ENCODE results near the gene RCE1. TPM values are rescaled to one million over a fixed set of nuclear protein-coding genes. Genes with fewer than 3 reads are reported as not detected.

The RCE1 gene
- total and polyA plus RNA-seq, 2 donors (not counting 3 experiments of a cell fraction or from before 2014, with no cell fraction given), result 26.9 to 47.4 TPM

DNA sequence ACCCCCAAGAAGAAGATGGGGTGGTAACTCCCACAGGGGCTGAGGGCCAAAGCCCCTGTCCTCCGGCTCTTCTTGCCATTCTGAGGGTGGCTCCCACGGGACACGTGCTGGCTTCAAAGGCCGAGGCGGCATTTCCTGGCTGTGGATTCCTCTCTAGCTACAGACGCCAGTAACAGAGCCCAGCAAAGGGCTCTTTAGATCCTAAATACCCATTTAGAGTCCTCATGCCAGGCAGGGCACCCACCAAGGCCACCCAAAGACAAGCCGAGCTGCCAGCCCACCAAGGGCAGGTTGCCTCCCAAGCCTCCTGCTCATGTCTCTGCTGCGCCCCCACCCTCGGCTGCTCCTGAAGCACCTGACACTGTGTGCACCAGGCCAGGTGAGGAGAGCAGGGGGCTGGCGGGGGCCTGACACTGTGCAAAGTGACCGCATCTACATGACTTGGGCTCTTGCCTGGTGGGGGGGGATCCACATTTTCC is 19.4 kb downstream of the RCE1 start:
- CTCF ChIA-PET, result no interaction called here
- no peak overlapping the region for H3K27ac ChIP-seq (ENCODE audit: insufficient read depth, low read depth, low read length)
- H3K27me3 ChIP-seq (ENCODE audit: control insufficient read depth in 2 of 2, insufficient read depth in 2 of 2, low read length in 2 of 2), result no peaks in the 10 kb centered on the region
- H2AFZ ChIP-seq (ENCODE audit: low read depth, low read length), result no peak overlapping the region
- no peak overlapping the region for H3K9ac ChIP-seq (replicated peaks; ENCODE audit: extremely low read depth, insufficient read depth, low read length)
- no peaks in the 10 kb centered on the region for H4K20me1 ChIP-seq (replicated peaks; ENCODE audit: control insufficient read depth, extremely low read depth, insufficient read depth, low read length)
- H3K4me1 ChIP-seq (ENCODE audit: control insufficient read depth, extremely low read depth, insufficient read depth, low read length), result no peaks in the 10 kb centered on the region
- H3K79me2 ChIP-seq (ENCODE audit: control insufficient read depth, insufficient read depth, low read length), result peaks cover 9% of the 10 kb centered on the region
- no peaks in the 10 kb centered on the region for H3K36me3 ChIP-seq (ENCODE audit: control insufficient read depth in 2 of 2, extremely low read depth in 1 of 2, insufficient read depth in 2 of 2, low read length in 2 of 2)
- POLR2A ChIA-PET, result no interaction called here
- intact Hi-C loops (cut with micrococcal nuclease) (no loop called here), dilution Hi-C loops (cut with MboI; ENCODE audit: extremely low pct_ligation_motif_present, low sequenced_read_pairs) (no loop called here)
- no peaks in the 10 kb centered on the region for H3K9me1 ChIP-seq (replicated peaks; ENCODE audit: control insufficient read depth, extremely low read depth, insufficient read depth, low read length)
- no peak overlapping the region for H3K4me2 ChIP-seq (ENCODE audit: insufficient read depth, low read length)
- no peak overlapping the region for H3K4me3 ChIP-seq (replicated peaks in 1 of 3; ENCODE audit: insufficient read depth in 1 of 3, low read depth in 1 of 3, low read length in 3 of 3)
- DNase-seq (ENCODE audit: low read depth, low spot score) (no peak), FAIRE-seq (no peak)
- BruUV-seq (replicated peaks), result no TSS peak
- no peaks in the 10 kb centered on the region for H3K9me3 ChIP-seq (replicated peaks; ENCODE audit: control insufficient read depth, insufficient read depth, low read length)
- TF ChIP-seq MYC (IDR thresholded peaks at IDR 0.05; ENCODE audit: low read depth, low read length), result no peak
- no peak for TF ChIP-seq JUN (IDR thresholded peaks at IDR 0.05; ENCODE audit: borderline replicate concordance, insufficient read depth, insufficient read length, low read depth)
- TF ChIP-seq, protein P1, sequence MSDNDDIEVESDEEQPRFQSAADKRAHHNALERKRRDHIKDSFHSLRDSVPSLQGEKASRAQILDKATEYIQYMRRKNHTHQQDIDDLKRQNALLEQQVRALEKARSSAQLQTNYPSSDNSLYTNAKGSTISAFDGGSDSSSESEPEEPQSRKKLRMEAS (IDR thresholded peaks at IDR 0.05; ENCODE audit: insufficient read depth, insufficient read length), result no peak
- no peak for TF ChIP-seq POLR2A (IDR thresholded peaks at IDR 0.05; ENCODE audit: low read depth, low read length)
- TF ChIP-seq GATA2 (IDR thresholded peaks at IDR 0.05; ENCODE audit: insufficient read depth, insufficient read length, low read depth, low read length), result no peak

DNA sequence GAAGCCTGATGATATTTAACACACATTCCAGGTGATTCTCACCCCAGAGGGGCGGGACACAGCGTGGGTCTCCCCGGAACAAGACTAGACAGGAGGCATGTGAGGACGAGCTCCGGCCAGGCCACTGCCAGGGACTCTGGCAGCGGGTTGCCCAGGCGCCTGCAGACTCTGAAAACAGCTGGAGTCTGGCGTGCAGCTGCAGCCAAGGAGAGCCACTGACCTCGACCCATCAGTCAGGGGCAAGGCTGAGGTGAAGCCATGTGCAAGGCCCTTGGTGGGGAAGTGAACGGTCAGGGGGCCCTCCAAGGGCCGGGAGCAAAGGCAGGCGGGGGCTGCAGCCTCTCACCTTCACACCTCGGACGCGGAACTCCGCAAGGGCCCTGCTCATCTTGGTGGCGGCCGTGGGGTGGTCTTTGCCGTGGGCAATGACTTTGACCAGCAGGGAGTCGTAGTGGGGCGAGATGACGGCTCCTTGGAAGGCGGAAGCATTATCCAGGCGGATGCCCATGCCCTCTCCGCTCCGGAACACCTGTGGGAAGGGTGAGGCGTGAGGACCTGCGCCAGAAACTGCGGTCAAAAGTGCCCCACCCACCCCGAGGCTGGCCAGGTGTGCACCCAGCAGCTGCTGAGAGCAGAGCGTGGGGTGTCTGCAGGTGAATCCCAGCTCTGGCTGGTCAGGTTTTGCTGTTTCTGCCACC is 20.3 kb downstream of the RCE1 start:
- no peaks in the 10 kb centered on the region for H3K9me1 ChIP-seq (replicated peaks; ENCODE audit: control insufficient read depth, extremely low read depth, insufficient read depth, low read length)
- DNase-seq (ENCODE audit: low read depth, low spot score) (no peak), FAIRE-seq (no peak)
- BruUV-seq (replicated peaks), result no TSS peak
- no peaks in the 10 kb centered on the region for H4K20me1 ChIP-seq (replicated peaks; ENCODE audit: control insufficient read depth, extremely low read depth, insufficient read depth, low read length)
- CTCF ChIA-PET, result interaction anchor here (1.0 kb wide), 1 partner anchor 17 kb away, joined by 3 read pairs; no protein-coding TSS in a partner anchor
- H3K4me3 ChIP-seq (replicated peaks in 1 of 3; ENCODE audit: insufficient read depth in 1 of 3, low read depth in 1 of 3, low read length in 3 of 3), result no peak overlapping the region
- no peaks in the 10 kb centered on the region for H3K36me3 ChIP-seq (ENCODE audit: control insufficient read depth in 2 of 2, extremely low read depth in 1 of 2, insufficient read depth in 2 of 2, low read length in 2 of 2)
- POLR2A ChIA-PET, result no interaction called here
- no peak overlapping the region for H3K4me2 ChIP-seq (ENCODE audit: insufficient read depth, low read length)
- H3K27ac ChIP-seq (ENCODE audit: insufficient read depth, low read depth, low read length), result no peak overlapping the region
- no peak overlapping the region for H3K9ac ChIP-seq (replicated peaks; ENCODE audit: extremely low read depth, insufficient read depth, low read length)
- H2AFZ ChIP-seq (ENCODE audit: low read depth, low read length), result no peak overlapping the region
- peaks cover 1% of the 10 kb centered on the region for H3K79me2 ChIP-seq (ENCODE audit: control insufficient read depth, insufficient read depth, low read length)
- intact Hi-C loops (cut with micrococcal nuclease), result no loop called here
- H3K27me3 ChIP-seq (ENCODE audit: control insufficient read depth in 2 of 2, insufficient read depth in 2 of 2, low read length in 2 of 2), result no peaks in the 10 kb centered on the region
- H3K9me3 ChIP-seq (replicated peaks; ENCODE audit: control insufficient read depth, insufficient read depth, low read length), result no peaks in the 10 kb centered on the region
- TF ChIP-seq GATA2 (IDR thresholded peaks at IDR 0.05; ENCODE audit: insufficient read depth, insufficient read length, low read depth, low read length) (no peak), FOS (IDR thresholded peaks at IDR 0.05; ENCODE audit: borderline replicate concordance, insufficient read depth, low read length) (no peak)
- TF ChIP-seq, protein P1 (IDR thresholded peaks at IDR 0.05; ENCODE audit: insufficient read depth, insufficient read length), result no peak
- dilution Hi-C loops (cut with MboI; ENCODE audit: extremely low pct_ligation_motif_present, low sequenced_read_pairs), result no loop called here
- H3K4me1 ChIP-seq (ENCODE audit: control insufficient read depth, extremely low read depth, insufficient read depth, low read length), result no peaks in the 10 kb centered on the region

Data from endothelial cell of umbilical vein (primary cell).